GM19238 (cell line): ENCODE results near the gene COQ4.
"Not testable (repeated sequence)": the region's sequence is repeated elsewhere in the genome, so short reads cannot be mapped to it uniquely, and the experiment has no call there.

ENCODE experiments used
- DNase-seq: peaks from one replicate; pipeline ENCODE4 v3.0.0; 2011; ENCODE audit warnings: low spot score; ENCODE audit not compliant: insufficient read length

The COQ4 gene

DNA sequence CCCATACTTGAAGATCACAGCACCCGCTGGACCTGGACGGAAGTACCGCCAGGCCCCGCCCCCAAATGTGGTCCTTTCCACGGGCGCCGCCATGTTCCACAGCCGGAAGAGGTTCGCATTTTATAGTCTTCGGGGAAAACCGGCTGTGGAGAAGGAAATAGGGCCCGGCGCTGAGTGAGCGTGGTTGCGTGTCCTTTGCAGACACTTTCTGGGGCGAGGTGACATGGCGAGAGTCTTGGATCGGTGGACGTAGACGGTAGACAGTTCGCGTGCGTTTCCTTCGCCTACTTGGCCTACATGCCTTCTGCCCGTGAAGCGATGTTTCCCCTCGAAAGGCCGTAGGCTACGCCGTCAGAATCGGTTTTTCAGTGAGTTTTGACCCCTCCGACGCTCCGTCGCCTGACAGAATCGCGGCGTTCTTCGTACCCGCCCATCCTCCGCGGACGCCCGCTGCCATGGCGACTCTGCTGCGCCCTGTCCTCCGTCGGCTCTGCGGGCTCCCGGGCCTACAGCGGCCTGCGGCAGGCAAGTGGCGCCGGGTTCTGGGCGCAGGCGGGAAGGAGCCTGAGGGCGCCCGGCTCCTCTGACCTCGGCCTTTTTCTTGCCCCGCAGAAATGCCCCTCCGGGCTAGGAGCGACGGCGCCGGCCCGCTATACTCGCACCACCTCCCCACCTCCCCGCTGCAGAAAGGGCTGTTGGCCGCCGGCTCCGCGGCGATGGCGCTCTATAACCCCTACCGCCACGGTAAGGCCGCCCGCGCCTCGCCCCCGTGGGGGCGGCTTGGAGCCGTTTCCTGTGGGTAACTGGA lies at the start of gene COQ4, which contains the start of gene TRUB2:
COQ4 (plus strand) TSS at position 436 of the 808 bp plus-strand sequence; CDS start at position 456, 20 bp downstream.
TRUB2 (minus strand) TSS at position 44 of the 808 bp plus-strand sequence; CDS start at position 5, 39 bp downstream.
- peak; percentile 94 for DNase-seq

DNA sequence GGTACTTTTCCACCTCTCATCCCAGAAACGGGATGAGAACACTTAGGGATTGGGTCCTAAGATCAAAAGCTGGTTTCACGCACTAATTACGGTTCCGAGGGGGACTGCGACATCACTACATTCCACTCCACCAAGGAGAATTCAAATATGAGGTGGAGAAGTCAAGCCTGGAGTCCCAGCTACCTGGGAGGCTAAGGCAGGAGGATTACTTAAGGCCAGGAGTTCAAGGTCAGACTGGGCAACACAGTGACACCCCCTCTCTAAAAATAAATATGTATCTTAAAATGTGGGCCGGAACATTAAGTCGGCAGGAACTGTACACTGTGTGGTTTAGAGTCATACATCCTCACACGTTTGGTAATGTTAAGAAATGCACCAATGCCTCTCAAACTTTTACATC lies 48.4 kb upstream of the COQ4 start:
- no peak for DNase-seq

DNA sequence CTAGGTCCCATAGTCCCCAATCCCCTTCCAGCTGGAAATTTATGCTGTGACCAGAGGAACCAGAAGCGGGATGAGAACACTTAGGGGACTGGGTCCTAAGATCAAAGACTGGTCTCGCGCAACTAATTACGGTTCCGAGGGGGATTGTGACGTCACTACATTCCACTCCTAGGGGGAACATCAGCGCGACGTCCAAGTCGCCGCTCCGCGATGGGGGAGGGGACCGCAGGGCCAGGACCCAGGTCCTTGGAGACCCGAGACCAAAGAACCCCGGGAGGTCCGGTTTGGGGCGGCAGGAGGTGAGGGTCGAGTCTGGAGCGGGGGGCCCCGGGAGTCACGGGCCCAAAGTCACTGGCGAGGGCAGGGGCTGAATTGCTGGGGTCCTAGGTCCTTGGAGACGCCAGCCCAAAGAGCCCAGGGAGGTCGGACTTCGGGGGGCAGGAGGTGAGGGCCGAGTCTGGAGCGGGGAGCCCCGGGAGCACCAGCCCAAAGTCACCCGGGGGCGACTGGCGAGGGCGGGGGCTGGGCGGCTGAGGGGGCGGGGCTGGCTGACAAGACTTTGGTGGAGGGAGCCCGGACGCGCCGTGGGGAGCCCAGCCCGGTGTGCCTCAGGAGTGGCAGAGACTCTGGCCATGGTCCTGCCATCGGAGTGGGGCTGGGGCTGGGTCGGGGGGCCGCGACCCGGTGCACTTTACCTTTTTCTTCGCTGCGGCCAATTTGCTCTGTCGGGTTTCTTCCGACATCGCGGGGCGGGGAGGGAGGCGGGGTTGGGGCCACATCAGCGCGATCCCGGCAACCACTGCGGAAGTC lies 47.2 kb upstream of the COQ4 start, which contains the start of gene GOLGA2:
GOLGA2 (minus strand) TSS at position 810 of the 810 bp plus-strand sequence; CDS start at position 779, 31 bp downstream.
- peak; percentile 78 for DNase-seq

DNA sequence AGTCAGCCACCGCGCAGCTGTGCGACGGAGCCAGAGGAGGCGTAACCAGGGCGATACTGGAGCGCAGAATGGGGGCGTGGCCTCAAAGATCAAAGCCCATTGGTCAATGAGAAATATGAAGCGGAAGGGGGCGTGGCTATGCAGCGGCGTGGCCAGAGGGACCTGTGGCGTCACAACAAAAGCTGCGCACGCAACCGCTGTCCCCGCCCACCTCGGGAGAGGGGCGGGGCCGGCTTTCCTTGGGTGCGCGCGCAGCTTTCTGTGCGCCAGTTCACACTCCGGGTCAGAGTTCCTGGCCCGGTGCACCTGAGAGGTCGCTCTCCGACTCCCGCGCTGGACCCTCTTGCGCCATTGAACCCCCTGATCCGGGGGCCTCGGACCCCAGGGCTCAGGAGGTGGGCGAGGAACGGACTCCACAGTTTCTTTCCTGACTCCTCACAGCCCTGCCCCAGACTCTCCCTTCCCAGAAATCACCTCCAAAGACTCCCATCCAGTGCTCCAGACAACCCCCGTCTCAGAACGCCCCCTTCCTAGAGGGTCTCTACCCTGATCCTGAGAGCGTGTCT lies 46.5 kb upstream of the COQ4 start, which contains the start of gene SWI5:
SWI5 (plus strand) TSS at position 269 of the 566 bp plus-strand sequence.
- peak; percentile 94 for DNase-seq

GRCh38 chr9:128276574-128277270 lies 45.9 kb upstream of the COQ4 start:
- DNase-seq, result no peak

- DNase-seq, result not testable (repeated sequence)
Measured at GRCh38 chr9:128279088-128280073, 43.3 kb upstream of the COQ4 start.

- DNase-seq, result no peak
Measured at GRCh38 chr9:128280084-128280622, 42.5 kb upstream of the COQ4 start.

GRCh38 chr9:128282500-128282899 lies 40.1 kb upstream of the COQ4 start:
- no peak for DNase-seq

DNA sequence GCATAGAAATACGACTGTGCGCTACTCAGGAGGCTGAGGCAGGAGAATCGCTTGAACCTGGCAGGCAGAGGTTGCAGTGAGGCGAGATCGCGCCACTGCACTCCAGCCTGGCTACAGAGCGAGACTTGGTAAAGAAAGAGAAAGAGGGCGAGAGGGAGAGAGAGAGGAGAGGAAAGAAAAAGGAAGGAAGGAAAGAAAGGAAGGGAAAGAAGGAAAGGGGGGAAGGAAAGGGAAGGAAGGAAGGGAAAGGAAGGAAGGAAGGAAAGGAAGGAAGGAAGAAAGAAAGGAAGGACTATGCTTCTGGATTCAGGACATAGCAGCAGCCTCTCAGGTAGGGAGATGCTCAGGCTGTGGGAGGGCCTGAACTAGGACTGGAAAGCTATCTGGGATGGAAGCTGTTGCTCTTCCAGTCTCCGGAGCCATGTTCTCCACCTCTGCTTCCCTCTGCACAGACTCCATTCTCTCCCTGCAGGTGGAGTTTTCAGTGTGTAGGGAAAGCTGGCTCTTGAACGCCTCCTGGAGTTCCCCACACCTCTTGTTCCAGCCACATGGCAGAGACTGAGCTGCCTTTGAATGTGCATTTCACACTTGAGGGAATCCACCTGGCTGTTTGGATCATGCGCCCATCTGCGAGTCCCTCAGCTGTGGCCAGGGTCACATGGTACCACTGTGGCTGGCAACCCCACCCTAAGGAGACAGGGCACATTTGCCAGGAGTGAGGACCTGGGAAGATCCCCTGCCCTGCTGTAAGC lies 37.4 kb upstream of the COQ4 start:
- DNase-seq, result no peak

- no peak for DNase-seq
Measured at GRCh38 chr9:128286440-128286839, 36.2 kb upstream of the COQ4 start.

DNA sequence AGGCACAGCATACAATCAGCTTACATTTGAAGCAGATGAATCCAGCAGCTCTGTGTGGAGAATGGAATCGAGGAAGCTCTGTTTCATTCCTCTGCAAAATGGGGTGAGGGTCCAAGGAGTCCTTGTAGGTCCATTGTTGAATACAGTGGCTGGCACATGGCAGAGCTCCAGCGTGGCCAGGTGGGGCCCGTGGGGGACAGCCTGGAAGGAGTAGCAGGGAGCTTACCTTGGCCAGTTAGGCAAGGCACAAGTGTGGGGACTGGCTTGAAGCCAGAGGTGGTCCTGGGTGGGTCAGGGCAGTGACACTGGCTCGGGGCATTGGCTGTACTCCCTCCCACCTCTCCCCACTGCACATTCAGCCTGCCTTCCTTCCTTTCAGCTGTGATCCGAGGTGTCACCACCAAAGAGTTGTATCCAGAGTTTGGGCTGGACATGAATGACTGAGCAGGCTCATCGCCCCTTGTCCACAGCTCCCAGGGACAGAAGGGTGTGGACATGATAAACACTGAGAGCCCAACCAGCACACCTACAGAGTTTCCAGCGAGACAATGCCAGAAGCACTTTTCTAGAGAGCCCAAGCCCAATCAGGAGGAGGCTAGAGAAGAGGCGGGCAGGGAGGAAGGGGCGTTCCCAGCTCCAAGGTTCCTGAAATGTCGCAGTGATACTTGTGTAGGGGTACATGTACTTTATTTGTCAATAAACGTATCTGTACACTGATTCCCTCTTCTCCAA lies 34.2 kb upstream of the COQ4 start:
- DNase-seq, result no peak

DNA sequence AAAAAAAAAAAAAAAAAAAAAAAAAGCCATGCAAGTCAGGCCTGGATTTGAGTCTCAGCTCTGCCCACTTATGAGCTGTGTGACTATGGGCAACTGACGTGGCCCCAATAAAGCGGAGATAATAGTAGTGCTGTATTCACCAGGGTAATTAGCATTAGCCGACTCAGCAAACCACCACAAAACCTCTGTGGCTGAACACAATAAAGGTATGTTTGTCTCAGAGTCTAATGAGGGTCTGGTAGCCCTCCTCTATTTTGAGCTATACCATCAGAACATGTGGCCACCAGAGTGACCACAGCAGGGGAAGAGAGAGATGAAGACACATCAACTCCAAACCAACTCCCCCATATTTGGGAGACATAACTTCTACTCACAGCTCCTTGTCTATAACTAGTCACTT lies 30.6 kb upstream of the COQ4 start:
- no peak for DNase-seq

GRCh38 chr9:128293091-128293490 lies 29.5 kb upstream of the COQ4 start:
- DNase-seq, result no peak

DNA sequence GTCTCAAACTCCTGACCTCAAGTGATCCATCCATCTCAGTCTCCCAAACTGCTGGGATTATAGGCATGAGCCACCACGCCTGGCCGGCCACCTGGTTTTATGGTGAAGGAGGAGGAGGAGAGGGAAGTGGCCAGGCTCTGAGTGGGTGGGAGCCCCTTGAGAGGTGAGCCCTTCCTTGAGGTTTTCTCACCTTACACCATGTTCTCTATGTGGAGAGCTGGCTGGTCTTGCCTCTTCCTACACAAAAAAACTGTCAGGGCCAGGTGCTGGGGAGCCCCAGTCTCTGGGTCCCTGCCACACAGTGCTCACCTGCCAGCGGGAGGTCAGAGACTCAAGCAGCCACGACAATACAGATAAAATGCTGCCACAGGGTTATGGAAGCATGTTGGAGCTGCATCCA lies 28.5 kb upstream of the COQ4 start:
- no peak for DNase-seq

DNA sequence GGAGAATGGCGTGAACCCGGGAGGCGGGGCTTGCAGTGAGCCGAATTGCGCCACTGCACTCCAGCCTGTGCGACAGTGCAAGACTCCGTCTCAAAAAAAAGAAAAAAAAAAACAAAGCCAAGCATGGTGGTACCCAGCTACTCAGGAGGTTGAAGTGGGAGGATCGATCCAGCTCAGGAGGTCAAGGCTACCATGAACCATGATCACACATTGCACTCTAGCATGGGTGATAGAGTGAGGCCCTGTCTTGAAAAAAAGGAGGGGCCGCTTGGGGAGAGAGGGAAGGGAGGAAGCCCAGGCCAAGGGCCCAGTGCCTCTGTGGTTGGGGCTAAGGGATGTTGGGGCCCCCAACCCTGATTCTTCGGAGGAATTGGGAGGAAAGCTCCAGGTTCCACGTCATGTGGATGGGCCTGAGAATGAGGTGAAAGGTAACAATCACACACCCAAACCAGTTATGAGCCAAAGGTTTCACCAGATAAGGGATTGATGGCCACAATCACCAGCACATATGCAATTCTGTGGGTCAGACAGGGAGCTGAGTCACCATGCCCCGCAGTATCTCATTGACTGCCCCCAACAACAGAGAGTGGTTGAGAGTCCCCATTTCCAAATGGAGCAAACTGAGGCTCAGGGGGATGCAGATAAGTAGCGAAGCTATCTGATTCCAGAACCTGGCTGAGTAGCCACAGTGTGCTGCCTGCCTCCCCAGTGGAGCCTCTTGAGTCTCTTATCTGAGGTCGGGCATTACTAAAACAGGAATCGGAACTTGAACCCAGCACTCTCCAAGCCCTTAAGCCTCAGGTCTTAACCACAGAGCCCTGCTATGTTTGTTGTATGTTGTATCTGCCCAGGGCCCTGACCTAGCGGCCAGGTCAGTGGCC lies 26.1 kb upstream of the COQ4 start:
- DNase-seq, result no peak

DNA sequence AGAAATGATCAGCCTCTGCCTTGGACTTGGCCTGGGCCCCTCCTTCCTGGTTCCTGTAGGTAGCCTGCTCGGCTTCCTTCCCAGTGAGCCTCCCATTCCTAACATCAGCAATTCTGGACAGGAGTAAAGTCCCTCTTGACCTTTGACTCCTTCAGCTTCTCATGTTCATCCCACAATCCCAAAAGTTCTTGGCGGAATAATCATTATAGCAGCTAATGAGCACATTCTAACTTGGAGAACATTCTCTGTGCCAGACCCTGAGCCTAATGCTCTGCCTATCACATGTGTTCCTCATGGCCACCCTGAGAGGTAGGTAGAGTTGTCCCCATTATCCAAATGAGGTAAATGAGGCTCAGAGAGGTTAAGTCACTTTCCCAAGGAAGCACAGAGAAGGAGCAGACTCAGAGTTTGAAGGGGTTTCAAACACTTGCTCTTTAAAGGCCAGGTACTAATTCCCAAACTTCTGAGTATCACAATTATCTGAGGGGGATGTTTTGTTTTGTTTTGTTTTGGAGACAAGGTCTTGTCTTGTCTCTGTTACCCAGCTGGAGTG lies 25.3 kb upstream of the COQ4 start:
- no peak for DNase-seq
